Hematopoietic multipotent progenitor cell treated with erythropoietin and hydrocortisone succinate and interleukin-3 and kit ligand, for 17 days (in vitro differentiated cells): Measurements from ENCODE around the gene KCNT2.

Experiments
- DNase-seq: peaks from one replicate; pipeline ENCODE4 v3.0.0-alpha.2; 2015; ENCODE audit warnings: low spot score

The KCNT2 gene

GRCh38 chr1:196183941-196184340 lies 424.3 kb downstream of the KCNT2 start:
- DNase-seq, result no peak

- no peak for DNase-seq
Measured at GRCh38 chr1:196181594-196181878, 426.7 kb downstream of the KCNT2 start.

GRCh38 chr1:196180847-196181593 lies 427.2 kb downstream of the KCNT2 start:
- no peak for DNase-seq

- DNase-seq, result no peak
Measured at GRCh38 chr1:196178083-196178635, 430.1 kb downstream of the KCNT2 start.
